ENCODE results near the gene PABPC3. TPM values are rescaled to one million over a fixed set of nuclear protein-coding genes. Genes with fewer than 3 reads are reported as not detected.

PABPC3 gene
- total RNA-seq, 1 experiment from 2014 or later, result 0.39 TPM

DNA sequence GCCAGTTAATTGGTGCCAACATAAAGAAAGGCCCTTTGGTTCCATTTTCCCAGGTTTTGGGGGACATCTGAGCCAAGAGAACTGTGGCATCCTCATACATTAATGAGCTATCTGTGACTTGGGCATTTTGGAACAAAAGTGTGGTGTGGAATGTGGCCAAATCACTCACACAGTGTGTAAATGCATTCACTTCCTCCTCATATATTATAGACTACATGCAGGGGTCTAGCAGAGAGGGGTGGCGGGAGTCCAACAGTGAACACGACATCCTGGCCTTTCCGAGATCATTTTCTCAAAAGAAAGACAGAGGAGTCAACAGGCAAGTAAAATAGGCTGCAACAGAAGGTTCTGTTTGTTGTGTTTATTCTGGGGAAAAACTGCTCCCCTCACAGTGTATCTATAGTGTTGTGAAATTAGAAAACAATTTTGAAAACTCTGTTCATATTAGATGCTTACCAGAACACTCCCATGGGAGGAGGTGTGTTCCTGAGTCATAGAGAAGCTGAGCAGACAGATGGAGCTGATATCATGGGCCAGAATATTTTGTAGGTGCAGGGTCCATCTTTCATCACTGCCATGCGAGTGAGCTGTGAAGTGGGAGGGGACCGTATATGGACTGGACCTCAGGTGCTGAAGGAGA lies 36.9 kb downstream of the PABPC3 start:
- TF ChIP-seq, protein P1, sequence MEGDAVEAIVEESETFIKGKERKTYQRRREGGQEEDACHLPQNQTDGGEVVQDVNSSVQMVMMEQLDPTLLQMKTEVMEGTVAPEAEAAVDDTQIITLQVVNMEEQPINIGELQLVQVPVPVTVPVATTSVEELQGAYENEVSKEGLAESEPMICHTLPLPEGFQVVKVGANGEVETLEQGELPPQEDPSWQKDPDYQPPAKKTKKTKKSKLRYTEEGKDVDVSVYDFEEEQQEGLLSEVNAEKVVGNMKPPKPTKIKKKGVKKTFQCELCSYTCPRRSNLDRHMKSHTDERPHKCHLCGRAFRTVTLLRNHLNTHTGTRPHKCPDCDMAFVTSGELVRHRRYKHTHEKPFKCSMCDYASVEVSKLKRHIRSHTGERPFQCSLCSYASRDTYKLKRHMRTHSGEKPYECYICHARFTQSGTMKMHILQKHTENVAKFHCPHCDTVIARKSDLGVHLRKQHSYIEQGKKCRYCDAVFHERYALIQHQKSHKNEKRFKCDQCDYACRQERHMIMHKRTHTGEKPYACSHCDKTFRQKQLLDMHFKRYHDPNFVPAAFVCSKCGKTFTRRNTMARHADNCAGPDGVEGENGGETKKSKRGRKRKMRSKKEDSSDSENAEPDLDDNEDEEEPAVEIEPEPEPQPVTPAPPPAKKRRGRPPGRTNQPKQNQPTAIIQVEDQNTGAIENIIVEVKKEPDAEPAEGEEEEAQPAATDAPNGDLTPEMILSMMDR (conservative IDR thresholded peaks at IDR 0.05), result no peak
- H3K4me3 ChIP-seq, result no peak overlapping the region

DNA sequence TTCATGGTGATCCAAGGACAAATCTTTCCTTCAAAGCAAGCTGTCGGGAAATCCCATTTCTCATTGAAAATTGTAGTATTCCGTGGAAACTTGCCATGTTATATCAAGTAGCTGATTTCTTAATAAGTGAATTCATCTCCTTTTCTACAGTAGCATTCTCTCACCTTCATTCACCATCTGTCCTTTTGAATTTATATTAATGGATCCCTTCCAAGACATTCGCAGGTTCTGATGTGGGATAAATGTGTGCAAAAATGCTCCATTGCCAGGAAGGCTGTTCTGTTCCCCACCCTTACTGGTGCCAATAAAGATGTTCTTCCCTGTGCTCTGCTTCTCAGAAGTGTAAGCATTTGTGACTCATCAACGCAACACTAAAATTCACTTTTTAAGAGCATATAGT lies 40.0 kb downstream of the PABPC3 start:
- Histone ChIP-seq H3K4me1 (replicated peaks; ENCODE audit: insufficient read depth) (no peaks in the 10 kb centered on the region), H3K27ac (no peak overlapping the region), H3K36me3 (ENCODE audit: low read depth) (no peaks in the 10 kb centered on the region), H3K9me2 (ENCODE audit: insufficient read depth) (no peaks in the 10 kb centered on the region), H3K79me2 (ENCODE audit: low read depth) (no peaks in the 10 kb centered on the region), H3K9me3 (ENCODE audit: insufficient read depth, low read depth) (no peaks in the 10 kb centered on the region), H3K4me3 (no peak overlapping the region), H3K4me2 (no peak overlapping the region), H3K27me3 (ENCODE audit: insufficient read depth, low read depth) (peaks cover 75% of the 10 kb centered on the region), H4K20me1 (ENCODE audit: insufficient read depth) (no peaks in the 10 kb centered on the region), H2AFZ (no peak overlapping the region), H3F3A (ENCODE audit: insufficient read depth, low read depth) (no peaks in the 10 kb centered on the region)
- DNase-seq, result no peak
- POLR2A ChIA-PET (ENCODE audit: unreplicated experiment), result no interaction called here
- intact Hi-C loops (cut with micrococcal nuclease; ENCODE audit: unreplicated experiment), result no loop called here
- CTCF ChIA-PET, result no interaction called here
- BruUV-seq (replicated peaks), result no TSS peak
- TF ChIP-seq, protein P1 (conservative IDR thresholded peaks at IDR 0.05), result no peak

More for the DNA sequence above, 36.9 kb downstream of the PABPC3 start:
- Histone ChIP-seq H3K9me2 (ENCODE audit: insufficient read depth) (no peaks in the 10 kb centered on the region), H3F3A (ENCODE audit: insufficient read depth, low read depth) (no peaks in the 10 kb centered on the region), H3K79me2 (ENCODE audit: low read depth) (no peaks in the 10 kb centered on the region), H3K4me1 (replicated peaks; ENCODE audit: insufficient read depth) (no peaks in the 10 kb centered on the region), H4K20me1 (ENCODE audit: insufficient read depth) (no peaks in the 10 kb centered on the region), H2AFZ (no peak overlapping the region), H3K9me3 (ENCODE audit: insufficient read depth, low read depth) (no peaks in the 10 kb centered on the region), H3K27me3 (ENCODE audit: insufficient read depth, low read depth) (peaks cover 71% of the 10 kb centered on the region), H3K36me3 (ENCODE audit: low read depth) (no peaks in the 10 kb centered on the region), H3K27ac (no peak overlapping the region), H3K4me2 (no peak overlapping the region)
- ChIA-PET POLR2A (ENCODE audit: unreplicated experiment) (no interaction called here), CTCF (no interaction called here)
- no peak for DNase-seq
- intact Hi-C loops (cut with micrococcal nuclease; ENCODE audit: unreplicated experiment), result no loop called here
- no TSS peak for BruUV-seq (replicated peaks)

DNA sequence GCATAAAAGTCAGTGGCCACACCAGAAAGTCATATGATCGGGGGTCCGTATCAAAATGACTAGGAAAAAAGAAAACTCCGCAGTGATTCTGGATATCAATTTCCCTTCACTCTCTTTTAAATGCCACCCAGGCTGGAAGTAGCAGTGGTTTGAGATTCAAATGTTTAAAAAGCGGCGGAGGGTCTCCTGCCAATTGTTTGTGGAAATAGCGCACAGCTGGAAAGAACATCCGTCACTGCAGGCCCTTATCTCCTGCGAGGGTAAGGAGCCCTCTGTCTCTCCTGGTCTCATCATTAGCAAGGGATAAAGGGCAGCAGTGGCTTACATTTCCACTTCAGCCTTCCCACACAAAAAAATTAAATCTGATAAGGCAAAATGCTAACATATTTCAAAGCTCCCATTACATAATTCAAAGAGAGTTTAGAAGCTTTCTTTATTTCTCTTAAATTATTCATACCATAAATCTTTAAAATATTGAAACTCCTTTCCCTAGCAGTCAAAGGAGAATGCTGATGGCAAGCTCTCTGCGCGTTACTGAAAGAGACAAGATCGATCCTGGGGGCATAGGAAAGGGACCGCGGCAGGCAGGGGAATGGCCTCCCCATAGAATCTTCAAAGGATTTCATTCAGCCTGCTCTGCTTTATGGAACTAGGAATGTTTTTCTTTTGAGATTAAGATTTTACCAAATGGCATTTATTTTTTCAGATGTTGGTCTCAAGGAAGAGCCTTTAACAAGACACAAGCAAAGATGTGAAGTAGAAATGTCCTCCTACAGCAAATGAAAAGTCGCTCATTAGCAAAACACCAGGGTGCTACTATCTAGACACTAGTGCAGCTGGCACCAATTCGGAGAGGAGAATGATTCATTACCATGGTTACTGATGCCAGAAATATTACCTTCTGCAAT lies 41.2 kb downstream of the PABPC3 start:
- H3K4me1 ChIP-seq (replicated peaks; ENCODE audit: insufficient read depth), result no peaks in the 10 kb centered on the region
- DNase-seq, result no peak
- CTCF ChIA-PET, result no interaction called here
- no peak overlapping the region for H2AFZ ChIP-seq
- intact Hi-C loops (cut with micrococcal nuclease; ENCODE audit: unreplicated experiment), result no loop called here
- no peak overlapping the region for H3K4me2 ChIP-seq
- TF ChIP-seq EZH2 (IDR thresholded peaks at IDR 0.05; ENCODE audit: low read depth), result no peak
- TF ChIP-seq, protein P1 (conservative IDR thresholded peaks at IDR 0.05), result no peak
- H3K4me3 ChIP-seq, result no peak overlapping the region
- H3K9me2 ChIP-seq (ENCODE audit: insufficient read depth), result no peaks in the 10 kb centered on the region
- POLR2A ChIA-PET (ENCODE audit: unreplicated experiment), result no interaction called here
- H3K36me3 ChIP-seq (ENCODE audit: low read depth), result no peaks in the 10 kb centered on the region
- BruUV-seq (replicated peaks), result no TSS peak
- H4K20me1 ChIP-seq (ENCODE audit: insufficient read depth), result no peaks in the 10 kb centered on the region
- H3K27ac ChIP-seq, result no peak overlapping the region
- H3K79me2 ChIP-seq (ENCODE audit: low read depth), result no peaks in the 10 kb centered on the region
- peaks cover 86% of the 10 kb centered on the region for H3K27me3 ChIP-seq (ENCODE audit: insufficient read depth, low read depth)
- no peaks in the 10 kb centered on the region for H3K9me3 ChIP-seq (ENCODE audit: insufficient read depth, low read depth)
- H3F3A ChIP-seq (ENCODE audit: insufficient read depth, low read depth), result no peaks in the 10 kb centered on the region

Measured in PC-9 (cell line).